ENCODE data around the gene A3GALT2.

- TF ChIP-seq CTCF (IDR thresholded peaks at IDR 0.05; ENCODE audit: low read depth, low read length, poor library complexity, severe bottlenecking) (no peak), EZH2phosphoT487 (IDR thresholded peaks at IDR 0.05; ENCODE audit: borderline replicate concordance, low read length) (no peak)
Measured at GRCh38 chr1:33268457-33268856, 52.4 kb downstream of the A3GALT2 start.
